Prostate gland (tissue), 2 donors: ENCODE data around the gene SMPD3.

Experiments used
- CTCF ChIP-seq, 4 experiments: fragments of 200-600 bp in 2 of 4; fragments of 450-650 bp in 2 of 4; sonication (generic) in 2 of 4; IDR thresholded peaks; 1 replicate in 3 of 4; 2 replicates in 1 of 4; pipeline ENCODE4 v1.5.1; 2016 to 2019; ENCODE audit warnings: antibody characterized with exemption in 4 of 4, mild to moderate bottlenecking in 2 of 4, moderate library complexity in 2 of 4
- POLR2A ChIP-seq: fragments of 450-650 bp; IDR thresholded peaks from one replicate; pipeline ENCODE4 v1.6.1; 2016; ENCODE audit warnings: antibody characterized with exemption, mild to moderate bottlenecking

GRCh38 chr16:68355447-68356248, 92.7 kb downstream of the SMPD3 start:
- TF ChIP-seq CTCF (IDR thresholded peaks at IDR 0.05): no peak
- no peak for TF ChIP-seq POLR2A
